ENCODE measurements around the gene ULK4.
"Not testable (repeated sequence)": the region's sequence is repeated elsewhere in the genome, so short reads cannot be mapped to it uniquely, and the experiment has no call there.

The ULK4 gene

GRCh38 chr3:41746215-41746614, 215.7 kb downstream of the ULK4 start:
- DNase-seq = no peak

GRCh38 chr3:41742121-41742520, 219.8 kb downstream of the ULK4 start:
- no peak for DNase-seq

DNA sequence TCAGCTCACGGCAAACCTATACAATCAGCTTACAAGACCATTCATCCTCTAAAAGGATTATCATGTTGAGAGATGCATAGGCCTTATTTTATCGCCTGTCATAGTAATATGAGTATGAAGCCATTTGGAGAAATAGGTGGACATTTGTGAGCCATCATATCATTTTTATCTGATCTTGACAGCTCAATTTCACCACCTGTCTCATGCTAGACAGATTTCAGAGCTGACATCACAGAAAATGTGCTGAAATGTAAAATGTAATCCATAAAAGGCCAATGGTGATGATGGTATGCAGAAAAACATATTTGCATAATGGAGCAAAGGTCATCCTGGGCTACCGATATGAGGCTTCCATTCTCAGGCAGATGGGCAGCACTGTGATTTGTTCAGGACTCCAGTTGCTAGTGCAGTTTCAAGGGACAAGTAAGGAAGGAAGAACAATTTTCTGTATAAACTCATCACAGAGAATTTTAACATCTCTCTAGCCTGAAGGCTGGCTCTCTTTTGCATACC, 221.5 kb downstream of the ULK4 start:
- no peak for DNase-seq

- DNase-seq = no peak
Observed at GRCh38 chr3:41726891-41727290, 235.0 kb downstream of the ULK4 start.

DNA sequence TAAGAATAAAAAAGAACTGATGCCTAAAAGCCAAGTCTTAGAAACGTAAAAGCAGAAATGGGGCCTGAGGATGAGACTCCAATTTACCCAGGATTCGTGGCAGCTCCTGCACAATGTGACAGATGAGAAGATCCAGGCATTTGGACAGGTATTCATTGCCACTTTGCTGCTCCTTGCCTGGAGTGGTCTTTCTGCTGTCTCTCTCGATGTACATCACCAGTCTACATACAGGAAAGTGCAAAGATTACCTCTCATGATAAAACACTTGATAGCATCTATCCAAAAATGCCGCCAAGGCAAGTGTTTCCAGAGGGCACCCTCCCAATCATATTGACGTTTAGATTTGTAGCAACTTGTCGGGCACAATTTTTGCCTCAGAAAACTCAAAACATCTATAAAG, 244.3 kb downstream of the ULK4 start:
- no peak for DNase-seq

DNA sequence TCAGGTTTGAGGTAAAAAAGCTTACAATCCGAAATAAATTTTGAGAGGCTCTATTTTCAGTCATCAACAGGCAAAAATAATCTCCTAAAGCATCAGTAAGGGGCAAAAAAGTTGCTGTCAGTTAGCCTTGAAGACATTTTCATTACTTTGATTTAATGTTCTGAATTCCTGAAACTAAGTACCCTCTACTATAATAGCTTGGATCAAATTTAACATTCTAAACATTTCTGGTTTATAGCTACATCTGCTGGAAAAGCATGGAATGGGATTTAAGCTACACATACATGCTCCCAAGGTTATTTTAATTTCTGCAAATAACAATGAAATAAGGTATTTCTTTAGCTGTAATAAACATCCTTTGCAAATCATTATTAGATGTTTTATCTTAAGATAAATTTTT, 245.4 kb downstream of the ULK4 start:
- no peak for DNase-seq

- no peak for DNase-seq
Observed at GRCh38 chr3:41715376-41715775, 246.5 kb downstream of the ULK4 start.

DNA sequence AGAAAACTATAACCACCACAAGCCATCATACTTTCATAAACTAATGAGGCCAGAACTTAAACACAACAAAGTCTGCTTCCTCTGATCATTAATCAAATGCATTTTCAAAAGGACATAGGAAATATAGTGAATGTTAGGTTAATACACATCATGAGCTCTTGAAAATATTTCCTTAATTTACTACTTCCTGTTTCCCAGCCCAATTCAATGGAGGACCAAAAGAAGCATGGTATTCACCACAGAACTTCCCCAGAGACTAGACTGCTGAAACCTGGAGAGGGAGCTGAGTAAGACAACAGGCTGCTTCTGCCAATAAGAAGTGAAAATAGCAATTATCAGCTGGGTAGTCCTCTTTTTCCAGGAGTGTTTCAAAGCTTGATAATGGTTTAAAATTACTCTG, 250.3 kb downstream of the ULK4 start:
- DNase-seq = no peak

GRCh38 chr3:41710646-41711388, 251.1 kb downstream of the ULK4 start:
- DNase-seq = no peak

DNA sequence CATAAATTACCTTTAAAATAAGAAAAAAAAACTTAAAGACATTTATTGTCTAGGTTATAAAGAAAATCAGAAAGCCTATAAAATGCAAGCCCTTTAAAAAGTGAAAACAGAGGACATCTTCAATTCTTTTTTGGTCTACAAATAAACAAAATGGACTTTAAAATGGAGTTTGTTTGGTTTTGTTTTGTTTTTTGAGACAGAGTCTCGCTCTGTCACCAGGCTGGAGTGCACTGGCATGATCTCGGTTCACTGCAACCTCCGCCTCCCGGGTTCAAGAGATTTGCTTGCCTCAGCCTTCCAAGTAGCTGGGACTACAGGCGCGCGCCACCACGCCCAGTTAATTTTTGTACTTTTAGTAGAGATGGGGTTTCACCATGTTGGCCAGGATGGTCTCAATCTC, 252.7 kb downstream of the ULK4 start:
- not testable (repeated sequence) for DNase-seq

GRCh38 chr3:41708176-41708575, 253.7 kb downstream of the ULK4 start:
- DNase-seq = no peak

GRCh38 chr3:41705893-41706292, 256.0 kb downstream of the ULK4 start:
- DNase-seq = no peak

DNA sequence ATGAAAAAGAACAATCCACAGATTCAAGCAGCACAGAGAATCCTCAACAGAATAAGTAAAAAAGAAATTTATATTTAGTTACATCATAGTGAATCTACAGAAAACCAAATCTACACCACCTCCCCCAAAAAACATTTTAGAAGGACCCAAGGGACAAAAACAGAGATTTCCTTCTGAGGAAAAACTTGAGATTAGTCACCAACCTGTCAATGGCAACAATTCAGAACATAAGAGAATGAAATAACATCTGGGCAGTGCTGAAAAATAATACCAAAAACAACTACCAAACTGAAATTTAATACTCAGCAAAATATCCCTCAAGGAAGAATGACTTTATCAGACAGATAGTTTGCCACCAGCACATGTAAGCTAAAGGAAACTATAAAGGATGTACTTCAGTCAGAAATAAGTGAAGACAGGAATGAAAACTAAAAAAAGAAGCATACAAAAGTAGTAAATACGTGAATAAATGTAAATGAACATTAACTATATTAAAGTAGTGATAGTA, 260.7 kb downstream of the ULK4 start:
- DNase-seq = no peak

GRCh38 chr3:41700155-41700554, 261.7 kb downstream of the ULK4 start:
- no peak for DNase-seq

GRCh38 chr3:41698898-41699297, 263.0 kb downstream of the ULK4 start:
- no peak for DNase-seq

- DNase-seq = no peak
Observed at GRCh38 chr3:41697702-41698101, 264.2 kb downstream of the ULK4 start.

DNA sequence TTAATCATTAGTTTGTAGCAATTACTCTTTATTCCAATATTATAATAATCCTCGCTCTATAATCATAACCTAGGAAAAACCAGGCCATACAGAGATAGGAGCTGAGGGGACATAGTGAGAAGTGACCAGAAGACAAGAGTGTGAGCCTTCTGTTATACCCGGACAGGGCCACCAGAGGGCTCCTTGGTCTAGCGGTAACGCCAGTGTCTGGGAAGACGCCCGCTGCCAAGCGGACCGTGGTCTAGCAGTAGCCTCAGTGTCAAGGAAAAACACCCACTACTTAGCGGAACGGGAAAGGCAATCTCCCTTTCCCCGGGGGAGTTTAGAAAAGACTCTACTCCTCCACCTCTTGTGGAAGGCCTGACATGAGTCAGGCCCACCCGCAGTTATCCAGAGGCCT, 266.1 kb downstream of the ULK4 start:
- DNase-seq = not testable (repeated sequence)

DNA sequence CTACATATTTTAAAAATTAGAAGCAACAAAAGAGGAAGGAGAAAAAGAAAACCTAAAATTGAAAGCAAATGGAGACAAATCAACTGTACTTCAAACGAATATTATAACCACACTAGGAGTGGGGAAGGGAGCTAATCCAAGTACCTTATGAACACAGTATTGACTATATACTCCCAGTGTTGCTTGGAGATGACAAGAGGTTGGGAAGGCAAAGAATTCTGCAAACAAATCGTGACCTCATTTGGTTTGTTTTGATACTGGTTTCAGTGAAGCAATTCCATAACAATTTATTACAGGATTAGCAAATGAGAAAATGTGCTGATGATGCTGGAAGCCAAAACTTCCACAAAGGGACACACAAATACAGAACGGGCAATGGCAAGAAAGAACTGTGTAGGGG, 268.1 kb downstream of the ULK4 start:
- no peak for DNase-seq

DNA sequence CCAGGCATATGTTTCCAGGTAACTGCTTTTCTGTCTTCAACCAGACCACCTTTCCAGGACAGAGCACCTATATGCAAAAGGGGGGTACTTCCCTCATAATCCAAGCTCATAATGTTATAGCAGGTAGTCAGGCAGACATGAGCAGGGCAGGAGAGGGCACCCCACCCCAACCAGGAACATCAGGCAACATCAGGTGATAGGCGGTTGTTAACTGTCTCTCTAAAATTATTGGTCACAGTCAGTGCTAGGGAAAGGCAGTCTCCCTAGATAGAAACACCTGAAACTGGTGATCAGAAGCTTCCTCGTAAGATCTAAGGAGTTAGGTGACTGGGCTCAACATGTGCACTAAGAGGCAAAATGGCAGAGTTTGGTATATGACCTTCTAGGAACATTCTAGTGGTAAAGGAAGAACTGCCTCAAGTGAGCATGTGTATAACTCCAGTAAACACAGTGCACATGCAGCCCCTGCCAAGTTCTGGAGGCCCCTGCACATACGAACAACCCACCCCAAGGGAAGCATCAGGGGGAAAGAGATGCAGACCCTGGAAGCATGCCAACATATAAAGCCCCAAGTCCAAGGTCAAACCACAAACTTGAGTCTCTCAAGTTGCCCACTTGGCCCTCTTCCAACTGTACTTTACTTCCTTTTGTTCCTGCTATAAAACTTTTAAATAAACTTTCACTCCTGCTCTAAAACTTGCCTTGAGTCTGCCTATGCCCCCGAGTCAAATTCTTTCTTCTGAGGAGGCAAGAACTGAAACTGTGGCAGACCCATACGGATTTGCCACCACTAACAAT, 270.9 kb downstream of the ULK4 start:
- no peak for DNase-seq

DNA sequence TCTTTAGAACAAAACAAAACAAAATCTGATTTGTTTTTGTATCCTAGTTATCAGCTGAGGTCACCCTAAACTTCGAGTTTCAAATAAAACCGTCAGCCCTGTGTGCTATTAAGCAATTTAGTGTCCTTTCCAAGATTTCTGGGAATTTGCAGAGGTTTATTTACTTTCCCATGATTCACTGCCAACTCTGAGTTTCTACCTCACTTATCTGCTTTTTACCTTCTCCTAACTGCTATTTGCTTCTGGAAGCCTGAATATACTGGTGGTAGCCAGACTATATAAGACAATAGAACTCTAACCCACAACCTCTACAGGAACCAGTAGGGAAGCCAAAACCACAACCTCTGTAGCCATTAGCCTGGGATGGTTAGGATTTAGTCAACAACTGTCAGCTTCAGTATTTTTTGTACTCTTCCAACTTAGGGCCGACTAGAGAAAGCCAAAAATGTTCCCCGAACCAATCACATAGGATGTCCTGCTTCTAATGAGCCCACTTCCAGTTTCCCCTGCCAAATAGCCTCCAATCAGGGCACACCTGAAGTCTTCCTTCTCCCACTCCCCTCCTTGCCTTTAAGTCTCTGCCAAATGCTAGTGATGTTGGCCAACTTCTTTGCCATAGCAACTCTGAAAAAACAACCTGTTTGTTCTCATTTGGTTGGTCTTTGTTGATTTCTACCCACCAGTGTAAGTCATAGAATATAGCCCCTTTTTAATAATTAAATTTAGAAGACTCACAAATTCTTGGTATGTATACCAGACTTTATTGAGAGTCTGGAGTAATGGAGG, 273.1 kb downstream of the ULK4 start:
- no peak for DNase-seq

- no peak for DNase-seq
Observed at GRCh38 chr3:41684797-41685735, 276.8 kb downstream of the ULK4 start.

All from SIG-M5 (cell line).